GM23338 (cell line): Measurements from ENCODE around the gene SLC2A14. TPM values are rescaled to one million over a fixed set of nuclear protein-coding genes. Genes with fewer than 3 reads are reported as not detected.
"Not testable (repeated sequence)": the region's sequence is repeated elsewhere in the genome, so short reads cannot be mapped to it uniquely, and the experiment has no call there.

Source experiments
- ATAC-seq: fragments of 200-7000 bp; cut with Tn5 transposase; 3 replicates; pipeline ENCODE4 v1.9.1; 2020
- DNase-seq: peaks from one replicate; pipeline ENCODE4 v3.0.0-alpha.2; 2015; ENCODE audit warnings: low spot score
- H2AFZ ChIP-seq: fragments of 200-600 bp; sonication (generic); 2 replicates; pipeline ENCODE4 v1.8.0; 2016; ENCODE audit warnings: antibody characterized with exemption, mild to moderate bottlenecking, moderate library complexity
- H3F3A ChIP-seq: fragments of 200-600 bp; sonication (generic); replicated peaks from 2 replicates; pipeline ENCODE4 v1.8.0; 2017; ENCODE audit warnings: antibody characterized with exemption, mixed run types, low read depth
- H3K27ac ChIP-seq: fragments of 200-600 bp; sonication (generic); 2 replicates; pipeline ENCODE4 v1.6.1; 2016; ENCODE audit warnings: low read depth
- H3K27me3 ChIP-seq: fragments of 200-600 bp; sonication (generic); 2 replicates; pipeline ENCODE4 v1.8.0; 2016; ENCODE audit warnings: mild to moderate bottlenecking, mixed run types, moderate library complexity; ENCODE audit not compliant: insufficient read depth
- H3K36me3 ChIP-seq: fragments of 200-600 bp; sonication (generic); 2 replicates; pipeline ENCODE4 v1.8.0; 2016; ENCODE audit warnings: mild to moderate bottlenecking; ENCODE audit not compliant: insufficient read depth
- H3K4me1 ChIP-seq: fragments of 200-600 bp; sonication (generic); 2 replicates; pipeline ENCODE4 v1.8.0; 2016; ENCODE audit warnings: mild to moderate bottlenecking, moderate library complexity; ENCODE audit not compliant: insufficient read depth
- H3K4me2 ChIP-seq: fragments of 200-600 bp; sonication (generic); 2 replicates; pipeline ENCODE4 v1.7.1; 2017; ENCODE audit warnings: mixed run types
- H3K4me3 ChIP-seq: fragments of 200-600 bp; sonication (generic); 2 replicates; pipeline ENCODE4 v1.6.1; 2016; ENCODE audit warnings: mixed run types
- H3K79me2 ChIP-seq: fragments of 200-600 bp; sonication (generic); replicated peaks from 2 replicates; pipeline ENCODE4 v1.8.0; 2017; ENCODE audit warnings: mild to moderate bottlenecking; ENCODE audit not compliant: insufficient read depth
- H3K9me2 ChIP-seq: fragments of 200-600 bp; sonication (generic); 2 replicates; pipeline ENCODE4 v1.8.0; 2017; ENCODE audit not compliant: insufficient read depth
- H4K20me1 ChIP-seq: fragments of 200-600 bp; sonication (generic); replicated peaks from 2 replicates; pipeline ENCODE4 v1.8.0; 2017; ENCODE audit warnings: mild to moderate bottlenecking; ENCODE audit not compliant: insufficient read depth
- H3K27ac Mint-ChIP-seq: 2 replicates; pipeline ENCODE4 v1.8.0; 2020; ENCODE audit warnings: inconsistent platforms, mild to moderate bottlenecking, moderate library complexity, mixed read lengths
- H3K27me3 Mint-ChIP-seq: 3 replicates; pipeline ENCODE4 v1.8.0; 2022; ENCODE audit warnings: low read depth, mild to moderate bottlenecking, moderate library complexity, mixed read lengths, inconsistent platforms; ENCODE audit not compliant: insufficient read depth, poor library complexity
- H3K36me3 Mint-ChIP-seq: 3 replicates; pipeline ENCODE4 v1.8.0; 2021; ENCODE audit warnings: low read depth, mild to moderate bottlenecking, inconsistent platforms, moderate library complexity, mixed read lengths
- H3K4me1 Mint-ChIP-seq: 3 replicates; pipeline ENCODE4 v1.8.0; 2020; ENCODE audit warnings: mild to moderate bottlenecking, inconsistent platforms, mixed read lengths
- H3K4me3 Mint-ChIP-seq: 3 replicates; pipeline ENCODE4 v1.8.0; 2021; ENCODE audit warnings: moderate library complexity, mild to moderate bottlenecking, inconsistent platforms, mixed read lengths
- H3K9me3 Mint-ChIP-seq: 3 replicates; pipeline ENCODE4 v1.8.0; 2020; ENCODE audit warnings: moderate library complexity, mild to moderate bottlenecking, inconsistent platforms, mixed read lengths
- NANOG ChIP-seq: IDR thresholded peaks from 2 replicates; pipeline ENCODE4 v1.6.1; 2016; ENCODE audit warnings: antibody characterized with exemption, borderline replicate concordance
- polyA plus RNA-seq: library from polyadenylated mRNA; unstranded; fragments of >200 nt; fragmentation: Nextera tagmentation; extraction: Ambion mirVana; gene quantifications from 2 replicates; pipeline ENCODE4 v1.2.1, GENCODE V29; 2016
- total RNA-seq: library from RNA; depleted of rRNA; stranded (reverse); fragments of >200 nt; shearing (Covaris generic); gene quantifications from 2 replicates; pipeline ENCODE4 v1.2.3, GENCODE V29; 2014
- TF ChIP-seq, protein P1 (sequence below), 2 experiments: fragments of 200-600 bp in 1 of 2; sonication (generic) in 1 of 2; conservative IDR thresholded peaks; 2 replicates each; pipeline versions ENCODE4 v1.5.1 to v1.6.1; 2016 to 2017; ENCODE audit warnings: antibody characterized with exemption in 2 of 2, low read depth in 2 of 2, mild to moderate bottlenecking in 2 of 2, moderate library complexity in 1 of 2

SLC2A14 gene
- total and polyA plus RNA-seq, 2 experiments from 2014 or later: 6.8 to 31.5 TPM

DNA sequence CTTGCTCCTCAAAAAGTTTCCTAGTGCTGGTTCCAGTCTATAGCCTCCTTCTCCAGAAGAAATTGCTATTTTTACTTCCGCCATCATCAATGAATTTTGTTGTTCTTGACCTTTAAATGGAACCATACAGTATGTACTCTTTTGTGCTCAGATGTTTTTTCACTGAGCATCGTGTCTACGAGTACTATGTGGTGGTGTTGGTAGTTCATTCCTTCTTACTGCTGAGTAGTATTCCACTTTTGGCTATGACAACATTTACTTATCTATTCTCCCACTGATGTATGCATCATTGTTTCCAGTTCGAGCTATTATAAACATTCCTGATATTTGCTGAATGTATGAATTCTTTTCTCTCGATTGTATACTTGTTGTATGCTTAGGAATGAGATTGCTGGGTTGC lies 28.6 kb downstream of the SLC2A14 start:
- no peak overlapping the region for H3K27ac Mint-ChIP-seq
- no peak overlapping the region for H3K4me2 ChIP-seq

DNA sequence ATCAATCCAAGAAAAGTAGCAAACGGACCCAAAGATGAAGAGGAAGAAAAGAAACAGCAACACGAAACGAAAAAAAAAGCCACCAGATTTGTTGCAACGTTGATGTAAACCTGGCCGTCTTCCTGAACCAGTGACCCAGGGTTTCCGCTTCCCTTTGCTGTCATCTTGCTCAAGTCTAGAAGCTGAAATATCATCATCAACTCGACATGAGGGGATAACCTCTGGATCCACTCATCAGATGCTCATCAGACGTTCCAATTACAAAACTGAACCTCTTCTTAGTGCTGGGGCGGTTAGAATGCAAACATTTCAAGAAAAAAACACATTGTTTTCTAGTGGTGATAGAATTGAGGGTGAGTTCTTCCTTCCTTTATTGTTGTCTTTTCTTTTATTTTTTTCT lies 29.1 kb downstream of the SLC2A14 start:
- Mint-ChIP-seq H3K27ac (0 out of 2 replicates have a peak overlapping the region, but pooled peaks have one; percentile 11), H3K27me3 (peaks cover 14% of the 10 kb centered on the region), H3K4me1 (peaks cover 44% of the 10 kb centered on the region)
- H3K36me3 Mint-ChIP-seq, H3K36me3 ChIP-seq, H3K27me3 ChIP-seq, H3F3A ChIP-seq, ATAC-seq, H3K4me3 Mint-ChIP-seq, H4K20me1 ChIP-seq, H3K79me2 ChIP-seq, H3K4me3 ChIP-seq, H2AFZ ChIP-seq, H3K9me2 ChIP-seq, DNase-seq, H3K9me3 Mint-ChIP-seq: not testable (repeated sequence)
- Histone ChIP-seq H3K27ac (peak overlapping the region; percentile 68; the same call in 1 of the 2 replicates), H3K4me2 (0 out of 2 replicates have a peak overlapping the region, but pooled peaks have one; percentile 22), H3K4me1 (peaks cover 43% of the 10 kb centered on the region)

More for the DNA sequence above, 28.6 kb downstream of the SLC2A14 start:
- Histone ChIP-seq H3K79me2 (no peaks in the 10 kb centered on the region), H3K27ac (peak overlapping the region; percentile 68; the same call in 1 of the 2 replicates), H4K20me1 (no peaks in the 10 kb centered on the region), H3F3A (no peaks in the 10 kb centered on the region; the same call in 1 of the 2 replicates), H3K27me3 (no peaks in the 10 kb centered on the region), H2AFZ (no peak overlapping the region), H3K9me2 (no peaks in the 10 kb centered on the region; the same call in 1 of the 2 replicates), H3K36me3 (no peaks in the 10 kb centered on the region), H3K4me1 (peaks cover 43% of the 10 kb centered on the region), H3K4me3 (no peak overlapping the region)
- H3K4me3 Mint-ChIP-seq: no peak overlapping the region
- peaks cover 44% of the 10 kb centered on the region for H3K4me1 Mint-ChIP-seq
- no peaks in the 10 kb centered on the region; the same call in 2 of the 3 replicates for H3K9me3 Mint-ChIP-seq
- no peaks in the 10 kb centered on the region for H3K36me3 Mint-ChIP-seq
- peaks cover 14% of the 10 kb centered on the region for H3K27me3 Mint-ChIP-seq
- DNase-seq: no peak
- TF ChIP-seq, protein P1, sequence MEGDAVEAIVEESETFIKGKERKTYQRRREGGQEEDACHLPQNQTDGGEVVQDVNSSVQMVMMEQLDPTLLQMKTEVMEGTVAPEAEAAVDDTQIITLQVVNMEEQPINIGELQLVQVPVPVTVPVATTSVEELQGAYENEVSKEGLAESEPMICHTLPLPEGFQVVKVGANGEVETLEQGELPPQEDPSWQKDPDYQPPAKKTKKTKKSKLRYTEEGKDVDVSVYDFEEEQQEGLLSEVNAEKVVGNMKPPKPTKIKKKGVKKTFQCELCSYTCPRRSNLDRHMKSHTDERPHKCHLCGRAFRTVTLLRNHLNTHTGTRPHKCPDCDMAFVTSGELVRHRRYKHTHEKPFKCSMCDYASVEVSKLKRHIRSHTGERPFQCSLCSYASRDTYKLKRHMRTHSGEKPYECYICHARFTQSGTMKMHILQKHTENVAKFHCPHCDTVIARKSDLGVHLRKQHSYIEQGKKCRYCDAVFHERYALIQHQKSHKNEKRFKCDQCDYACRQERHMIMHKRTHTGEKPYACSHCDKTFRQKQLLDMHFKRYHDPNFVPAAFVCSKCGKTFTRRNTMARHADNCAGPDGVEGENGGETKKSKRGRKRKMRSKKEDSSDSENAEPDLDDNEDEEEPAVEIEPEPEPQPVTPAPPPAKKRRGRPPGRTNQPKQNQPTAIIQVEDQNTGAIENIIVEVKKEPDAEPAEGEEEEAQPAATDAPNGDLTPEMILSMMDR (conservative IDR thresholded peaks at IDR 0.05; ENCODE audit: low read depth in 2 of 2): no peak
- TF ChIP-seq NANOG: no peak
- no peak for ATAC-seq

DNA sequence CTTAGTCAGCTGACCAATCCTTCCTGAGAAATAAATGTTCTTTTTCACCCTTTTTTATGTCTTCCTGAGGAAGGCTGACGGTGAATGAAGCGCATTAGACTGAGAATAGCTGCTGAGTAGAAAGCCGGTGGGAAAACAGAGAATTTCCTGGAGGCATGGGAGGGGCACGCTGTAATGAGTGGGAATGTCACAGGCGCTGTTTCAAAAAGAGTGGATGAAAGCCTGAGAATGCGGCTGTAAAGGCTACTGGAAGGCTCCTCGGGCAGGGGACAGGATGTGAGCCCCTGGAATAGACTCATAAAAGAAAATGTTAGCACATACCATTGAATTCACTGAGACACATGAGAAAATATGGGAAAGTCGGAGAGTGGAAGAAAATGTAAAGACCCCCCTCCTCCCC lies 29.6 kb downstream of the SLC2A14 start:
- not testable (repeated sequence) for H3K27ac Mint-ChIP-seq, H2AFZ ChIP-seq, H3K4me3 ChIP-seq, H3K9me2 ChIP-seq, H3K9me3 Mint-ChIP-seq, H3K27me3 ChIP-seq, H3K79me2 ChIP-seq, H4K20me1 ChIP-seq, H3K4me2 ChIP-seq, H3K36me3 Mint-ChIP-seq, H3F3A ChIP-seq, DNase-seq, H3K36me3 ChIP-seq, H3K4me3 Mint-ChIP-seq
- peak overlapping the region; percentile 85 for H3K27ac ChIP-seq
- Mint-ChIP-seq H3K4me1 (peaks cover 41% of the 10 kb centered on the region), H3K27me3 (peaks cover 14% of the 10 kb centered on the region)
- peak; percentile 15; the same call in 2 of the 3 replicates for ATAC-seq
- peaks cover 40% of the 10 kb centered on the region for H3K4me1 ChIP-seq

DNA sequence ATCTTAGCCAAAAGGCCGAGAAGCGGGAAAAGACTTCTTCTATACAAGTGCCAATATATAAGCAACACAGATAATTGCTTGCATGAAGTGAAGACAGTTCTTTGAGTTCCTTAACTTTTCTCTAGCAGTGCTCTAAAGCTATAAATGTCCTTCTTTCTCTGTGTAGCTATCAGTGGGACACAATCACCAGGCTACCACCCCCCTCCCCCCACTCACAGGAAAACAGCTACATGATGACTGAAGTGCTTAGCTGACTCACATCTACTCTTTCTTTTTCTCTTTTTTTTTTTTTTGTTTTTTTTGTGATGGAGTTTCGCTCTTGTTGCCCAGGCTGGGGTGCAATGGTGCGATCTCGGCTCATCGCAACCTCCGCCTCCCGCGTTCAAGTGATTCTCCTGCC lies 30.3 kb downstream of the SLC2A14 start:
- not testable (repeated sequence) for H3F3A ChIP-seq, H3K27ac Mint-ChIP-seq, H3K4me2 ChIP-seq, H4K20me1 ChIP-seq, H3K4me3 Mint-ChIP-seq, H3K36me3 ChIP-seq, H3K9me2 ChIP-seq, H3K79me2 ChIP-seq, H3K4me3 ChIP-seq, H3K27me3 ChIP-seq, ATAC-seq, H3K9me3 Mint-ChIP-seq, DNase-seq, H2AFZ ChIP-seq, H3K36me3 Mint-ChIP-seq
- H3K27me3 Mint-ChIP-seq: peaks cover 14% of the 10 kb centered on the region
- Histone ChIP-seq H3K4me1 (peaks cover 38% of the 10 kb centered on the region), H3K27ac (peak overlapping the region; percentile 85)
- peaks cover 36% of the 10 kb centered on the region for H3K4me1 Mint-ChIP-seq

DNA sequence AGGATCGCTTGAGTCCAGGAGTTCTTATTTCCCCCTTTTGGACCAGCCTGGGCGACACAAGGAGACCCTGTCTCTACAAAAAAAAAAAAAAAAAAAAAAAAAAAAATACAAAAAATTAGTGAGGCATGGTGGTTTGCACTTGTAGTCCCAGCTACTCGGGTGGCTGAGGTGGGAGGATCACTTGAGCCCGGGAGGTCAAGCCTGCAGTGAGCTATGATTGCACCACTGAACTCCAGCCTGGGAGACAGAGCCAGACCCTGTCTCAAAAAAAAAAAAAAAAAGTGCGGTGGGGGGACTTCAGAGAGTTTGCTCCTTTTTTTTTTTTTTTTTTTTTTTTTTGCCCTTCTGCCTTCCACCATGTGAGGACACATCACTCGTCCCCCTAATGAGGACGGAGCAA lies 32.9 kb downstream of the SLC2A14 start:
- not testable (repeated sequence) for H3K79me2 ChIP-seq, H3K27me3 Mint-ChIP-seq, H3K4me3 Mint-ChIP-seq, H3K36me3 ChIP-seq, H3K27ac ChIP-seq, H4K20me1 ChIP-seq, H3K27me3 ChIP-seq, DNase-seq, H3K36me3 Mint-ChIP-seq, H3K4me3 ChIP-seq, H3K9me2 ChIP-seq, H3K4me2 ChIP-seq, H2AFZ ChIP-seq, H3K9me3 Mint-ChIP-seq, ATAC-seq, H3F3A ChIP-seq, H3K27ac Mint-ChIP-seq
- H3K4me1 ChIP-seq: peaks cover 22% of the 10 kb centered on the region
- peaks cover 20% of the 10 kb centered on the region for H3K4me1 Mint-ChIP-seq

DNA sequence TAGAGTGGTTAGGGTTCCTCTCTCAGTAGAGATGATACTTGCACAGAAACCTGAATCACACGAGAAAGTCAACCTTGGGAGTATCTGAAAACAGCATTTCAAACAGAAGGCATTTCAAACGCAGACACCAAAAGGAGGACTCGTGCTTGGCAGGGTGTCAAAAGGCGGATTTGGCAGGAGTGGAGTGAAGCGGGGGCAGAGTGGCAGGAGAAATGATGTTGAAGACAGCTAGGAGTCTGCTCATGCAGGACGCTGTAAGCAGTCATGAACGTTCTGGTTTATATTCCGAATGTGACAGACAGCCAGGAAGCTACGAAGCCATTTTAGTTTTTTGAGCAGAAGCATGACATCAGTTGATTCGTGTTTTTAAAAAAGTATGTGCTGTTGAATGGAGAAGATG lies 33.5 kb downstream of the SLC2A14 start:
- H3K27ac ChIP-seq: not testable (repeated sequence)

More for the DNA sequence above, 33.5 kb downstream of the SLC2A14 start:
- not testable (repeated sequence) for H3K4me3 Mint-ChIP-seq, H3F3A ChIP-seq, H3K36me3 ChIP-seq, H3K9me2 ChIP-seq, H3K9me3 Mint-ChIP-seq, H3K27ac Mint-ChIP-seq, H3K27me3 ChIP-seq, DNase-seq, H3K36me3 Mint-ChIP-seq, H2AFZ ChIP-seq, H3K4me2 ChIP-seq, ATAC-seq, H4K20me1 ChIP-seq, H3K79me2 ChIP-seq, H3K4me3 ChIP-seq
- Mint-ChIP-seq H3K4me1 (peaks cover 20% of the 10 kb centered on the region), H3K27me3 (peaks cover 12% of the 10 kb centered on the region)
- H3K4me1 ChIP-seq: peaks cover 21% of the 10 kb centered on the region
